ENCODE measurements around the gene TUBB8B. TPM values are rescaled to one million over a fixed set of nuclear protein-coding genes. Genes with fewer than 3 reads are reported as not detected.
"Not testable (repeated sequence)": the region's sequence is repeated elsewhere in the genome, so short reads cannot be mapped to it uniquely, and the experiment has no call there.

TUBB8B gene
- total RNA-seq (not detected), polyA plus RNA-seq (0.28 TPM)

DNA sequence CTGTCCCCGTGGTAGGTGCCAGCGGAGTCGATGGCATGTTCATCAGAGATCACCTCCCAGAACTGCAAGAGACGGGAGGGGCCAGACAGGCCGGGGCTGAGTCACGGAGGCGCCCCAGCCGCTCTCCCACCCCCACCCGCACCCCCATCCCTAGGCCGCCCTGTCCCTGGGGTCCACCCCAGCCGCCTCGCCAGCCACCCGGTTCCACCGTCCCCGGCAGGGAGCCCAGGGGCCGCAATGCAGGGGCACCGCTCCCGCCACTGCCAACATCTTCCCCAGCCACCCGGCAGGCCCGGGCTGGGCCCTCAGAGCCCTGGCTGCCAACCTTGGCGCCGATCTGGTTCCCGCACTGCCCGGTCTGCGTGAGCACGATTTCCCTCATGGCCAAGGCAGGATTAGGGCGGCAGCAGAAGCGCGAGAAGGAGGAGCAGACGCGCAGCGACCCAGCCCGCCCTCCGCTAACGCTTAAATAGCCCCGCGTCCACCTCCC lies at the start of gene TUBB8B:
Gene TUBB8B (minus strand): TSS at position 440 of the 490 bp plus-strand sequence. CDS start 58 bp downstream, at position 382.
- not testable (repeated sequence) for DNase-seq (ENCODE audit: extremely low spot score)
- 82% methylated on average over 37 of the region's 37 CpGs for WGBS

DNA sequence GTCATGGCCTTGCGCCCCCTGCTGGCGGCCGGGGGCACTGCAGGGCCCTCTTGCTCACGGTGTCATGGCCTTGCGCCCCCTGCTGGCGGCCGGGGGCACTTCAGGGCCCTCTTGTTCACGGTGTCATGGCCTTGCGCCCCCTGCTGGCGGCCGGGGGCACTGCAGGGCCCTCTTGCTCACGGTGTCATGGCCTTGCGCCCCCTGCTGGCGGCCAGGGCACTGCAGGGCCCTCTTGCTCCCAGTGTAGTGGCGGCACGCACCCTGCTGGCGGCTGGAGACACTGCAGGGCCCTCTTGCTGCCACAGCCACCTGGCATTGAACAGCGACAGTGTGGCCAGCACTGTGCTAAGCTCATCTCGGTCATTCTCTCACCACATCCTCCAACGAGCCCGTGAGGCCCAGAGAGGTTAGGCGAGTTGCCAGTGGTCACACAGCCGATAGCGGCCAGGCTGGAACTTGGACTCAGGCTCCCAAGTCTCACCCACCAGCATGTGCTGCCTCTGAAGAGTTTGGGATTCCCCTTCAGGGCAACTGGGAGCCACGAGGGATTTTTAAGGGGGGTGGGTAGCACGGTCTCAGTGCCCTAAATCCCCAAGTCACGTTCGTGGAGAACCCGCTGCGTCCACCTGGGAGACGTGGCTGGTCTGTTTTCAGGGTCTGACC lies 48.0 kb upstream of the TUBB8B start:
- DNase-seq (ENCODE audit: extremely low spot score); H3K4me1 ChIP-seq (ENCODE audit: insufficient read depth); H3K27ac ChIP-seq (ENCODE audit: low read depth); H3K4me3 ChIP-seq (ENCODE audit: low read depth, low read length); H3K36me3 ChIP-seq (ENCODE audit: insufficient read depth): not testable (repeated sequence)
- 69% methylated on average over 27 of the region's 31 CpGs for WGBS

More for the DNA sequence above, at the start of gene TUBB8B:
- H3K27ac ChIP-seq (ENCODE audit: low read depth); H3K4me1 ChIP-seq (ENCODE audit: insufficient read depth); H3K4me3 ChIP-seq (ENCODE audit: low read depth, low read length); H3K36me3 ChIP-seq (ENCODE audit: insufficient read depth): not testable (repeated sequence)

DNA sequence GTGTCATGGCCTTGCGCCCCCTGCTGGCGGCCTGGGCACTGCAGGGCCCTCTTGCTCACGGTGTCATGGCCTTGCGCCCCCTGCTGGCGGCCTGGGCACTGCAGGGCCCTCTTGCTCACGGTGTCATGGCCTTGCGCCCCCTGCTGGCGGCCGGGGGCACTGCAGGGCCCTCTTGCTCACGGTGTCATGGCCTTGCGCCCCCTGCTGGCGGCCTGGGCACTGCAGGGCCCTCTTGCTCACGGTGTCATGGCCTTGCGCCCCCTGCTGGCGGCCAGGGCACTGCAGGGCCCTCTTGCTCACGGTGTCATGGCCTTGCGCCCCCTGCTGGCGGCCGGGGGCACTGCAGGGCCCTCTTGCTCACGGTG lies 47.3 kb upstream of the TUBB8B start:
- DNase-seq (ENCODE audit: extremely low spot score); H3K27ac ChIP-seq (ENCODE audit: low read depth); H3K4me1 ChIP-seq (ENCODE audit: insufficient read depth); H3K36me3 ChIP-seq (ENCODE audit: insufficient read depth); H3K4me3 ChIP-seq (ENCODE audit: low read depth, low read length): not testable (repeated sequence)
- 71% methylated on average over 15 of the region's 20 CpGs for WGBS

DNA sequence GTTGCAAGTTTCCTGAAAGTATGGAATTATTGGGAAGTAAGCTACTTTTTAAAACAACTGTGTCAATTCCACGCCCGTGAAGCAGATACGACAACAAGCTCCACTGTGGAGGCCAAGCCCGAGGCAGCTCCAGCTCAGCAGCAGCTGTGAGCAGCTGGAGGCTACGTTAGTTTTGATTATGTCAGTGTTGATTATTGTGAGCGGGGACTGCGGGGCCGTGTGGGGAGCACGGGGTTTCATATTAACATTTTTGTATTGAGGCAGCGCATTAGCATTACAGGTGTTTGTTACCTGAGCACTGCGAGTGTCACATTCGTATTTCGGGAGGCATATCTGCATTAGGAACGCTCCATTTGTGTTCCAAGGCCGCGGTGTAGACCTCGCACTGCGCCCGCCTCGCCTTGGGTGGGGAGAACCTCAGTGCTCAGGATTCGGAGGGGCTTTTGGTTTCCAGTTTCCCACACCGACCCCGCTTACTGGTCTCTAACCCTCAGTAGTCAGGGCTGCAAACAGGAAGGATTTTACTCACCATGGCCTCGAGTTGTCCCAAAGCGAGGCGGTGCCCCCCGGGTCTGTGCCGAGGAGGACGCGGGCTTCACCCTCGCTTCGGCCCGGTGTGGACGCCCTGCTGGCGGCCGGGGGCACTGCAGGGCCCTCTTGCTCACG lies 46.8 kb upstream of the TUBB8B start:
- not testable (repeated sequence) for H3K4me3 ChIP-seq (ENCODE audit: low read depth, low read length); DNase-seq (ENCODE audit: extremely low spot score); H3K4me1 ChIP-seq (ENCODE audit: insufficient read depth); H3K36me3 ChIP-seq (ENCODE audit: insufficient read depth); H3K27ac ChIP-seq (ENCODE audit: low read depth)
- 76% methylated on average over 20 of the region's 37 CpGs for WGBS

DNA sequence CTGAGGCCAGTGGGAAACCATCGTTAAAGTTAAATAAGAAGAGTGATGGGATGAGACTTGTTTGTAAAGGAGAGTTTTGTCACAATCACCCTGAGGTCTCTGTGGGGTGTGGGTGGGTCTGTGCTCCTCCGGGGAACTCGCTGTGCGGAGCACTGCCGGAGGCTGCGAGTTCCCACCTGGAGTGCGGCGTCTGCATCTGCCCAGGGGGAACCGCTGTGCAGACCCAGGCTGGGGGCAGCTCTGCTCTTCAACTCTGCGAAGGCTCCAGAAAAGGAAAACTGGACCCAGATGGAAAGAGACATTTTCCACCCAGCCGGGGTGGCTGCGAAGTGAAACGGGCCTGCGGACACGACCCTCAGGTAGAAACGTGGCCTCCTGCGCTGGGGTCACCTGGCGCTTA lies 46.2 kb upstream of the TUBB8B start:
- not testable (repeated sequence) for H3K27ac ChIP-seq (ENCODE audit: low read depth); DNase-seq (ENCODE audit: extremely low spot score); H3K4me3 ChIP-seq (ENCODE audit: low read depth, low read length); H3K4me1 ChIP-seq (ENCODE audit: insufficient read depth); H3K36me3 ChIP-seq (ENCODE audit: insufficient read depth)
- WGBS, result 83% methylated on average over 18 of the region's 18 CpGs

DNA sequence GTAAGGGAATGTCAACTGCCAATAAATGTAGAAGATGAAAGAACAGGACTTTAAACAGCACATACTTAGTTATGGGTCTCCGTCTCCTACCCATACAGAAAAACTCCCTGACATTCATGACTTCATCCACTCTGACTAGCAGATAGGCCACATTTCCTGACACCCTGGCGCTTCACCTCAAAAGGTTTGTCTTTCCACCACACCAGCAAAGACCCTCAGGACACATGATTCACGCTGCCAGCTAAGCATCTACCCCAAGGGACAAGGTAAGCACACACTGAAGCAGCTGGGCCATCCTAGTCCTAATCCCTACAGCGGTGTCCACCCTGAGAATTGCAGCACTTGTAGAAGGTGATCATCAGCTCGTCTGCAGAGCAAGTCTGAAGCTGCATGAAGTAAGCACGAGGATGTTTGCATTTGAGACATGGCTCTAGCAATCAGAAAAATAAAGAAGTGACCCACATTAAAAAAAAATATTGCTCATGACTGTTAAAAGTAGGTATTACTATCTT lies 44.5 kb upstream of the TUBB8B start:
- not testable (repeated sequence) for DNase-seq (ENCODE audit: extremely low spot score); H3K4me1 ChIP-seq (ENCODE audit: insufficient read depth); H3K27ac ChIP-seq (ENCODE audit: low read depth); H3K4me3 ChIP-seq (ENCODE audit: low read depth, low read length); H3K36me3 ChIP-seq (ENCODE audit: insufficient read depth)
- 71% methylated on average over 6 of the region's 6 CpGs for WGBS

DNA sequence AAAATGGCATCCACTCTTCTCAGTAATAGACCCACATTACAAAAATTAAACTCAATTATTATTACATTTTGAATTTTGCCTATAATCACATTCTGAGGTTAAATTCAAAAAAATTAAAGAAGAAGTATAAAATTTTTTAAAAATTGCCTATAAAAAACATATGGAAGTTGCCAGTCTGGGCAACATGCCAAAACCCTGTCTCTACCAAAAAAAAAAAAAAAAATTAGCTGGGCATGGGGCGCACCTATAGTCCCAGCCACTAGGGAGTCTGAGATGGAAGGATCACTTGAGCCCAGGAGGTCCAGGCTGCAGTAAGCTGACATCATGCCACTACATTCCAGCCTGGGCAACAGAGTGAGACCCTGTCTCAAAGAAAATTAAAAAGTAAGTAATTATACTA lies 42.1 kb upstream of the TUBB8B start:
- not testable (repeated sequence) for DNase-seq (ENCODE audit: extremely low spot score); H3K4me1 ChIP-seq (ENCODE audit: insufficient read depth); H3K36me3 ChIP-seq (ENCODE audit: insufficient read depth); H3K4me3 ChIP-seq (ENCODE audit: low read depth, low read length); H3K27ac ChIP-seq (ENCODE audit: low read depth)
- WGBS, result 82% methylated on average over 1 of the region's 1 CpG

DNA sequence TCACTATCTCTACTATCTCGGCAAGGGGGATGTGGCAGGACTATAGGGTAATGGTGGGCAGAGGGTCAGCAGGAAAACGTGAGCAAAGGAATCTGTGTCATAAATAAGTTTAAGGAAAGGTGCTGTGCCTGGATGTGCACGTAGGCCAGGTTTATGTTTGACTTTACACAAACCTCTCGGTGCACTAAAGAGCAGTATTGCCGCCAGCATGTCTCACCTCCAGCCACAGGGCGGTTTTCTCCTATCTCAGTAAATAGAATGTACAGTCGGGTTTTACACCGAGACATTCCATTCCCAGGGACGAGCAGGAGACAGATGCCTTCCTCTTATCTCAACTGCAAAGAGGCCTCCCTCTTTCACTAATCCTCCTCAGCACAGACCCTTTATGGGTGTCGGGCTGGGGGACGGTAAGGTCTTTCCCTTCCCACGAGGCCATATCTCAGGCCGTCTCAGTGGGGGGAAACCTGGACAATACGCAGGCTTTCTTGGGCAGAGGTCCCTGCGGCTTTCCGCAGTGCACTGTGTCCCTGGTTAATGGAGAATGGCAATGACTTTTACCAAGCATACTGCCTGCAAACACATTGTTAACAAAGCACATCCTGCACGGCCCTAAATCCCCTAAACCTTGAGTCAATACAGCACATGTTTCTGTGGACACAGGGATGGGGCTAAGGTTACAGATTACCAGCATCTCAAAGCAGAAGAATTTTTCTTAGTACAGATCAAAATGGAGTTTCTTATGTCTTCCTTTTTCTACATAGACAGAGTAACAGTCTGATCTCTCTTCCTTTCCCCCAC lies 41.2 kb upstream of the TUBB8B start:
- H3K4me1 ChIP-seq (ENCODE audit: insufficient read depth); H3K4me3 ChIP-seq (ENCODE audit: low read depth, low read length); DNase-seq (ENCODE audit: extremely low spot score); H3K36me3 ChIP-seq (ENCODE audit: insufficient read depth); H3K27ac ChIP-seq (ENCODE audit: low read depth): not testable (repeated sequence)
- WGBS, result 81% methylated on average over 17 of the region's 17 CpGs

DNA sequence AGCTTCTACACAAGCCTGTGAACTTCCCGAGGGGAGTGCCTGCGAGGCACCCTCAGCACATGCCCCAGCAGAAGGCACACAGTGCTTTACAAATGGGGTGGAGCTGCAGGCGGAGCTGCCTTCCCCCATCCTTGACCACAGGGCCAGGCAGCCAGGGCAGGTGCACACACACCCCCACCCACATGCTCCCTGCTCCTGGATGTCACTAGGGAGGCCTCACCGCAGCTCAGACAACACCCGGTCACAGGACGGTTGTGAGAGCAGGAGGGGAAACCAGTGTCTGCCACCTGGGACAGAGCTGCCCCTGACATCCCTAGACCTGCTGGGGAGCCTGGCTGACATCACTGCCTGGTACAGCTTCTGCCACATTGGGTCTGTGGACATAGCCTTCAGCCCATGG lies 39.7 kb upstream of the TUBB8B start:
- not testable (repeated sequence) for DNase-seq (ENCODE audit: extremely low spot score); H3K4me3 ChIP-seq (ENCODE audit: low read depth, low read length); H3K27ac ChIP-seq (ENCODE audit: low read depth); H3K4me1 ChIP-seq (ENCODE audit: insufficient read depth); H3K36me3 ChIP-seq (ENCODE audit: insufficient read depth)
- 81% methylated on average over 6 of the region's 6 CpGs for WGBS

DNA sequence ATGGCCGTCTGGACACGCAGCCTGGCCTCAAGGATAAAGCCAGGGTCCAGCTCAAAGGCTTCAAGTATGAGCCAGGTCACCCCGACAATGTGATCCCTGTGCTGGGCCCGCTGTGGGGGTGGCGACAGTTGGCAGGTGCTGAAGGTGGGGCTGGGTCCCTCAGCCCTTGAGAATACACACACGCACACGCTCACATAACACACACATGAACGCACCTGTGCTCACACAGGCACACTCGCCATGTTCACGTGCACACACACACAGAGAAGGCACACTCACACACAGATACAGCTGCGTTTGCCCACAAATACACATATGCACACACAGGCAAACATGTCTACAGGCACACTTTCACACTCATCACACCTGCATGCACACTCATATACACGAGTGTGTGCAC lies 35.4 kb upstream of the TUBB8B start:
- H3K4me3 ChIP-seq (ENCODE audit: low read depth, low read length); H3K27ac ChIP-seq (ENCODE audit: low read depth); H3K4me1 ChIP-seq (ENCODE audit: insufficient read depth); H3K36me3 ChIP-seq (ENCODE audit: insufficient read depth); DNase-seq (ENCODE audit: extremely low spot score): not testable (repeated sequence)
- WGBS, result 79% methylated on average over 12 of the region's 12 CpGs

DNA sequence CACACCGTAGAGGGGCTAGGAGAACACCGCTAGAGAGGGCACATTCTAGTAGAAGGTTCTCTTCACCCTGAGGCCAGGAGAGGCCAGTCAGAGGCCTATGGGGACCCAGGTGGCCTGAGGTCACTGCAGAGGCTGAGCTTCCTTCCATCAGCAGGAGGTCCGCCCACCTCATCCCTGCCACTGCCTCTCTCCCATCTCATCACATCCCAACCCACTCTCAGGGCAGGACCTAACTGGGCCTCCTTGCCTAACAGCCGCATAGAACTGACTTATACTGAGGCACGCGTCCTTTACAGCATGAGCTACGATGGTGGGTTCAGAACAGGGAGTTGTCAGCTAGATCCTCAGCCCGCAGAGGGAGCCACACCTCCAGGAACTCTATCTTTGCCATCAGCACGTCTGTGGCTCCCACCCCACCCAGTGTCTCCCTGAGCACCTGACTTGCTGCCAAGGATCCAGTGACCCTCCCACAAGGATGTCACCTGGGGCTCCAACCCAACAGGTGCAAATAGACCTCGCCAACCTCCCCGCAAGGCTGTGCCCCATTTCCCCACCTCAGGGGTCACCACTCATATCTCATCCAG lies 33.3 kb upstream of the TUBB8B start:
- DNase-seq (ENCODE audit: extremely low spot score); H3K27ac ChIP-seq (ENCODE audit: low read depth); H3K4me3 ChIP-seq (ENCODE audit: low read depth, low read length); H3K4me1 ChIP-seq (ENCODE audit: insufficient read depth); H3K36me3 ChIP-seq (ENCODE audit: insufficient read depth): not testable (repeated sequence)
- WGBS, result 79% methylated on average over 11 of the region's 11 CpGs

DNA sequence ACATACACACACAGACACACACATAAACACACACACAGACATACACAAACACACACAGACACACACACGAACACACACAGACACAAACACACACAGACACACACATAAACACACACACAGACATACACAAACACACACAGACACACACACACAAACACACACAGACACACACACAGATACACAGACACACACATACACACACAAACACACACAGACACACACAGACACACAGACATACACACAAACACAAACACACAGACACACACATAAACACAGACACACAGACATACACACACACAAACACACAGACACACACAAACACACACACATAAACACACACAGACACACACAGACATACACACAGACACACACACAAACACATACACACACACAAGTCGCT lies 31.5 kb upstream of the TUBB8B start:
- not testable (repeated sequence) for H3K36me3 ChIP-seq (ENCODE audit: insufficient read depth); H3K4me1 ChIP-seq (ENCODE audit: insufficient read depth); H3K4me3 ChIP-seq (ENCODE audit: low read depth, low read length); H3K27ac ChIP-seq (ENCODE audit: low read depth); DNase-seq (ENCODE audit: extremely low spot score)
- WGBS, result 78% methylated on average over 2 of the region's 2 CpGs

DNA sequence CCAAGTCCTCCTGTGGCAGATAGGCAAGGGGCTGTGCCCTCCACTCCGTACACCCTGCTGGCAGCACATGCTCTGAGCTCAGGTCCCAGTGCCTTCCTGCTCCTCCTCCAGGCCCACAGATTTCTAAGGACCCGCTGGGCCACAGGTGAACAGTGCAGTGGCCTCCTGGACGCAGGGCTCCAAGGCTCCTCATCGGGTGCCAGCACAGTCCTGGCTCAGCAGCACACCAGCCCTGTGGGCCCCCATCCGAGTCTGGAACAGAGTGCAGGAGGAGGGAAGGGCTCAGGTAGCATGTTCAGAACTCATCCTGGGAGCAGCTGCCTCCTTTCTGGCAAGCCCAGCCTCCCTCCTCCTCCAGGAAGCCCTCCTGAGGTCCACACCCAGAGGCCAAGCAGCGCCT lies 30.8 kb upstream of the TUBB8B start:
- not testable (repeated sequence) for H3K4me1 ChIP-seq (ENCODE audit: insufficient read depth); H3K4me3 ChIP-seq (ENCODE audit: low read depth, low read length); H3K27ac ChIP-seq (ENCODE audit: low read depth); DNase-seq (ENCODE audit: extremely low spot score); H3K36me3 ChIP-seq (ENCODE audit: insufficient read depth)
- WGBS, result 80% methylated on average over 5 of the region's 6 CpGs
